ENCODE data around the gene TRPV4. TPM values are rescaled to one million over a fixed set of nuclear protein-coding genes. Genes with fewer than 3 reads are reported as not detected.

Gene TRPV4
- polyA plus RNA-seq, 1 donor from 2014 or later: not detected

DNA sequence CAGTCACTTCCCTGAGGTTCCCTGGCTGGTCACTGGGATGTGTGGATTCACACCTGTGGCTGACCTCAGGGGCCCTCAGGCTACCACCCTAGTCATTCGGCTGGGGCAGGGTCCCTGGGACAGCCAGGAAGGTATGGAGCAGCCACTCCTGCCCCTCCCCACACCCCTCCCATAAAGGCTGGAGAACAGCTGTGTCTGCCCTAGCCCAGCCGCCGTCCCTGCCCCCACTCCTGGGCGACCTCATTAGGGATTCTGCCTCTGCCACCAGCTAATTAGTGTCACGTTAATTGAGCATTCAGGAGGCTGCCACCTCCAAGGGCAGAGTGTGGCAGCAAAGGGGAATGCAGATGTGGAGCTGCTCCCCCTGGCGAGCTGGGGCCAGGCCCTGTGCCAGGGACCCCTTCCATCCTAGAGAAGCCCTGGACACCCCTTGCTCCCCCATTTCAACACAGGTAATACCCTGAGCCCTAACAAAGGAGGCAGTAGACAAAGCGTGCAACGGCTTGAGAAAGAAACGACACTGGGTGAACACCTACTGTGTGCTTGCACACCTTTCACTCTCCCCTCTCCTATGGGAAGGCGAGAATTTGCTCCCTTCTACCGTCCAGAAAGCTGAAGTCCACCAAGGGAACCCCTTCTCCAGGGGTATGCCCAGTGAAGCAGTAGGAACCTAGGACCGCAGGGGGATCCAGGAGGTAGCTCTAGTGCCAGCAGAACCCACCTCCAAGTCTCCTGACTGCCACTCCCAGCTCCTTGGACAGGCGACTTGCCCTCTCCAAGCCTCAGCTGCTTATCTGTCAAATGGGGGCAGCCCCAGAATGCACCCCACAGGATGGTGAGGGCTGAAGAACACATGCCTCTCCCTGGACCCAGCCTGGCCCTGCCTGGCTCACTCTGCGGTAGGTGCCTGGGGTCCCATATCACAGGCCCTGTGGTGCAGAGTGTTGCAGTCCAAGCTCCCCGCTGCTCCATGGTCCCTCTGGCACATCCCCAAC lies 74.5 kb downstream of the TRPV4 start:
- no peak overlapping the region for H3K27ac ChIP-seq (ENCODE audit: low read length)
- no peaks in the 10 kb centered on the region for H3F3A ChIP-seq (ENCODE audit: insufficient read depth, low read length, poor library complexity, severe bottlenecking)
- H4K20me1 ChIP-seq (ENCODE audit: insufficient read depth): no peaks in the 10 kb centered on the region
- H2AFZ ChIP-seq (ENCODE audit: low read depth, low read length): no peak overlapping the region
- H3K27me3 ChIP-seq (ENCODE audit: insufficient read depth, low read depth, low read length): no peaks in the 10 kb centered on the region
- TF ChIP-seq SMC3 (conservative IDR thresholded peaks at IDR 0.05; ENCODE audit: poor library complexity) (no peak), EZH2 (IDR thresholded peaks at IDR 0.05; ENCODE audit: borderline replicate concordance, insufficient read depth, low read length, poor library complexity, severe bottlenecking) (no peak), MXI1 (conservative IDR thresholded peaks at IDR 0.05; ENCODE audit: poor library complexity, severe bottlenecking) (no peak), TAF1 (IDR thresholded peaks at IDR 0.05; ENCODE audit: low read depth) (no peak), EP300 (conservative IDR thresholded peaks at IDR 0.05; ENCODE audit: poor library complexity, severe bottlenecking) (no peak), POLR2AphosphoS5 (IDR thresholded peaks at IDR 0.05) (no peak), RAD21 (conservative IDR thresholded peaks at IDR 0.05) (no peak)
- TF ChIP-seq, protein P1, sequence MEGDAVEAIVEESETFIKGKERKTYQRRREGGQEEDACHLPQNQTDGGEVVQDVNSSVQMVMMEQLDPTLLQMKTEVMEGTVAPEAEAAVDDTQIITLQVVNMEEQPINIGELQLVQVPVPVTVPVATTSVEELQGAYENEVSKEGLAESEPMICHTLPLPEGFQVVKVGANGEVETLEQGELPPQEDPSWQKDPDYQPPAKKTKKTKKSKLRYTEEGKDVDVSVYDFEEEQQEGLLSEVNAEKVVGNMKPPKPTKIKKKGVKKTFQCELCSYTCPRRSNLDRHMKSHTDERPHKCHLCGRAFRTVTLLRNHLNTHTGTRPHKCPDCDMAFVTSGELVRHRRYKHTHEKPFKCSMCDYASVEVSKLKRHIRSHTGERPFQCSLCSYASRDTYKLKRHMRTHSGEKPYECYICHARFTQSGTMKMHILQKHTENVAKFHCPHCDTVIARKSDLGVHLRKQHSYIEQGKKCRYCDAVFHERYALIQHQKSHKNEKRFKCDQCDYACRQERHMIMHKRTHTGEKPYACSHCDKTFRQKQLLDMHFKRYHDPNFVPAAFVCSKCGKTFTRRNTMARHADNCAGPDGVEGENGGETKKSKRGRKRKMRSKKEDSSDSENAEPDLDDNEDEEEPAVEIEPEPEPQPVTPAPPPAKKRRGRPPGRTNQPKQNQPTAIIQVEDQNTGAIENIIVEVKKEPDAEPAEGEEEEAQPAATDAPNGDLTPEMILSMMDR (IDR thresholded peaks at IDR 0.05; ENCODE audit: poor library complexity, severe bottlenecking): no peak
- TF ChIP-seq, protein P2, sequence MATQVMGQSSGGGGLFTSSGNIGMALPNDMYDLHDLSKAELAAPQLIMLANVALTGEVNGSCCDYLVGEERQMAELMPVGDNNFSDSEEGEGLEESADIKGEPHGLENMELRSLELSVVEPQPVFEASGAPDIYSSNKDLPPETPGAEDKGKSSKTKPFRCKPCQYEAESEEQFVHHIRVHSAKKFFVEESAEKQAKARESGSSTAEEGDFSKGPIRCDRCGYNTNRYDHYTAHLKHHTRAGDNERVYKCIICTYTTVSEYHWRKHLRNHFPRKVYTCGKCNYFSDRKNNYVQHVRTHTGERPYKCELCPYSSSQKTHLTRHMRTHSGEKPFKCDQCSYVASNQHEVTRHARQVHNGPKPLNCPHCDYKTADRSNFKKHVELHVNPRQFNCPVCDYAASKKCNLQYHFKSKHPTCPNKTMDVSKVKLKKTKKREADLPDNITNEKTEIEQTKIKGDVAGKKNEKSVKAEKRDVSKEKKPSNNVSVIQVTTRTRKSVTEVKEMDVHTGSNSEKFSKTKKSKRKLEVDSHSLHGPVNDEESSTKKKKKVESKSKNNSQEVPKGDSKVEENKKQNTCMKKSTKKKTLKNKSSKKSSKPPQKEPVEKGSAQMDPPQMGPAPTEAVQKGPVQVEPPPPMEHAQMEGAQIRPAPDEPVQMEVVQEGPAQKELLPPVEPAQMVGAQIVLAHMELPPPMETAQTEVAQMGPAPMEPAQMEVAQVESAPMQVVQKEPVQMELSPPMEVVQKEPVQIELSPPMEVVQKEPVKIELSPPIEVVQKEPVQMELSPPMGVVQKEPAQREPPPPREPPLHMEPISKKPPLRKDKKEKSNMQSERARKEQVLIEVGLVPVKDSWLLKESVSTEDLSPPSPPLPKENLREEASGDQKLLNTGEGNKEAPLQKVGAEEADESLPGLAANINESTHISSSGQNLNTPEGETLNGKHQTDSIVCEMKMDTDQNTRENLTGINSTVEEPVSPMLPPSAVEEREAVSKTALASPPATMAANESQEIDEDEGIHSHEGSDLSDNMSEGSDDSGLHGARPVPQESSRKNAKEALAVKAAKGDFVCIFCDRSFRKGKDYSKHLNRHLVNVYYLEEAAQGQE (IDR thresholded peaks at IDR 0.05; ENCODE audit: borderline replicate concordance): no peak
- no peak overlapping the region for H3K9ac ChIP-seq (ENCODE audit: low read length)
- H3K79me2 ChIP-seq (replicated peaks; ENCODE audit: insufficient read depth, low read length): peaks cover 36% of the 10 kb centered on the region
- no peaks in the 10 kb centered on the region for H3K9me3 ChIP-seq (ENCODE audit: low read length)
- H3K36me3 ChIP-seq (ENCODE audit: insufficient read depth, low read length): no peaks in the 10 kb centered on the region
- no peaks in the 10 kb centered on the region for H3K9me2 ChIP-seq (ENCODE audit: insufficient read depth, low read length)
- H3K4me3 ChIP-seq (ENCODE audit: low read length): no peak overlapping the region
- H3K4me2 ChIP-seq (ENCODE audit: low read length): no peak overlapping the region

DNA sequence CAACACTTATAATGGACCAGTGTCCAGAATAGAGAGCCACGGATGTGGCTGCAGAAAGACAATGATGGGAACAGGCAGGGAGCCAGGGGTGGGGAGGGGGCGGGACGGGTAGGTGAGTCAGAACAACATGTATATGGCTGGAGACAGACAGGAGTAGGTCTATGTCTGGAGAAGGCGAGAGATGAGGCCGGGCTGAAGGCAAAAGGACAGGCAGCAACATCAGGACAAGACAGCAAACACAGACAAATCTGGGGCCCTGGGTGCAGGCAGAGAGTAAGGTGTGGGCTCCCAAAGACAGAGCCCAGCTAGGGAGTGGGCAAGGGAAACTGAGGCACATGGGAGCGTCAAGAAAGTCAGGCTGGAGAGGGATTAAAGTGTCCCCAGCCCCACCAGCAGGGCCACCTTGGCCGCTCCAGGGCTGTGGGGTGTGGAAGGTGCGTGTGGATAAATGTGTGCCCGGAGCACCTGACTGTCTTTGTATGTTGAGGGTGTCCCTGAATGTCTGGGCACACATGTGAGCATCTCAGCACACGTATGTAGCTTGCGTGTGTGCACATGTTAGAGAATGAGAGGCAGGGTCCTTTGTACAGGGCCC lies 75.4 kb downstream of the TRPV4 start:
- H3K4me2 ChIP-seq (ENCODE audit: low read length): no peak overlapping the region
- H3K36me3 ChIP-seq (ENCODE audit: insufficient read depth, low read length): no peaks in the 10 kb centered on the region
- no peak overlapping the region for H3K9ac ChIP-seq (ENCODE audit: low read length)
- H2AFZ ChIP-seq (ENCODE audit: low read depth, low read length): no peak overlapping the region
- TF ChIP-seq RAD21 (conservative IDR thresholded peaks at IDR 0.05) (no peak), TAF1 (IDR thresholded peaks at IDR 0.05; ENCODE audit: low read depth) (no peak), SMC3 (conservative IDR thresholded peaks at IDR 0.05; ENCODE audit: poor library complexity) (no peak), EZH2 (IDR thresholded peaks at IDR 0.05; ENCODE audit: borderline replicate concordance, insufficient read depth, low read length, poor library complexity, severe bottlenecking) (no peak), POLR2AphosphoS5 (IDR thresholded peaks at IDR 0.05) (no peak), MXI1 (conservative IDR thresholded peaks at IDR 0.05; ENCODE audit: poor library complexity, severe bottlenecking) (no peak), EP300 (conservative IDR thresholded peaks at IDR 0.05; ENCODE audit: poor library complexity, severe bottlenecking) (no peak)
- TF ChIP-seq, protein P2 (IDR thresholded peaks at IDR 0.05; ENCODE audit: borderline replicate concordance): no peak
- TF ChIP-seq, protein P1 (IDR thresholded peaks at IDR 0.05; ENCODE audit: poor library complexity, severe bottlenecking): no peak
- H3K27ac ChIP-seq (ENCODE audit: low read length): no peak overlapping the region
- no peaks in the 10 kb centered on the region for H3K9me2 ChIP-seq (ENCODE audit: insufficient read depth, low read length)
- H3K27me3 ChIP-seq (ENCODE audit: insufficient read depth, low read depth, low read length): no peaks in the 10 kb centered on the region
- no peak overlapping the region for H3K4me3 ChIP-seq (ENCODE audit: low read length)
- peaks cover 36% of the 10 kb centered on the region for H3K79me2 ChIP-seq (replicated peaks; ENCODE audit: insufficient read depth, low read length)
- H3F3A ChIP-seq (ENCODE audit: insufficient read depth, low read length, poor library complexity, severe bottlenecking): no peaks in the 10 kb centered on the region
- H3K9me3 ChIP-seq (ENCODE audit: low read length): no peaks in the 10 kb centered on the region
- no peaks in the 10 kb centered on the region for H4K20me1 ChIP-seq (ENCODE audit: insufficient read depth)
